B cell (primary cell): ENCODE data around the gene TSPOAP1. TPM values are rescaled to one million over a fixed set of nuclear protein-coding genes. Genes with fewer than 3 reads are reported as not detected.

ENCODE experiments used
- ATAC-seq: fragments of 200-7000 bp; cut with Tn5 transposase; one replicate; pipeline ENCODE4 v1.10.0; 2021; ENCODE audit warnings: low read depth, mild to moderate bottlenecking, moderate number of reproducible peaks, moderate library complexity
- CTCF ChIA-PET: fragments of 350-600 bp; sonication (Branson Sonifier 250); formaldehyde crosslinking; loops from one replicate; lab custom pipeline; 2021; ENCODE audit warnings: antibody characterized with exemption, inconsistent platforms; lab: Charles Lee
- POLR2A ChIA-PET: fragments of 350-600 bp; sonication (Branson Sonifier 250); formaldehyde crosslinking; loops from one replicate; lab custom pipeline; 2021; ENCODE audit warnings: antibody characterized with exemption; lab: Charles Lee
- DNase-seq: peaks from one replicate; pipeline ENCODE4 v3.0.0; 2013
- H2AFZ ChIP-seq: 2 replicates; pipeline ENCODE4 v1.6.1; 2012; ENCODE audit warnings: mild to moderate bottlenecking, low read depth, low read length; ENCODE audit not compliant: insufficient read depth, poor library complexity, severe bottlenecking
- H3K27ac ChIP-seq, 2 donors: 1 replicate in 1 of 2; 2 replicates in 1 of 2; pipeline ENCODE4 v1.5.1; 2012 to 2013; ENCODE audit warnings: low read length in 2 of 2, mild to moderate bottlenecking in 2 of 2, moderate library complexity in 1 of 2
- H3K27me3 ChIP-seq, 4 experiments: fragments of 200-600 bp in 1 of 4; sonication (generic) in 1 of 4; replicated peaks in 1 of 4; 1 replicate in 2 of 4; 2 replicates in 2 of 4; pipeline versions ENCODE4 v1.6.1 to v1.7.0; 2013 to 2016; ENCODE audit warnings: low read length in 3 of 4, mild to moderate bottlenecking in 2 of 4, mixed read lengths in 1 of 4, moderate library complexity in 1 of 4; ENCODE audit not compliant: insufficient read depth in 4 of 4, control insufficient read depth in 3 of 4; ENCODE audit errors: control extremely low read depth in 1 of 4
- H3K36me3 ChIP-seq, 2 experiments: replicated peaks in 1 of 2; 1 replicate in 1 of 2; 2 replicates in 1 of 2; pipeline versions ENCODE4 v1.6.1 to v1.7.1; 2013; ENCODE audit warnings: low read length in 1 of 2; ENCODE audit not compliant: insufficient read depth in 2 of 2, control insufficient read depth in 1 of 2; ENCODE audit errors: control extremely low read depth in 1 of 2, extremely low read depth in 1 of 2
- H3K4me1 ChIP-seq, 2 donors: fragments of 200-600 bp in 1 of 2; sonication (generic) in 1 of 2; 1 replicate in 1 of 2; 2 replicates in 1 of 2; pipeline versions ENCODE4 v1.5.1 to v1.6.1; 2013 to 2017; ENCODE audit warnings: low read length in 2 of 2; ENCODE audit not compliant: control insufficient read depth in 2 of 2, insufficient read depth in 2 of 2
- H3K4me2 ChIP-seq: replicated peaks from 2 replicates; pipeline ENCODE3; 2012; ENCODE audit warnings: mild to moderate bottlenecking, low read depth, low read length; ENCODE audit not compliant: poor library complexity, severe bottlenecking
- H3K4me3 ChIP-seq, 5 experiments: fragments of 200-600 bp in 1 of 5; sonication (generic) in 1 of 5; 1 replicate in 3 of 5; 2 replicates in 2 of 5; pipeline versions ENCODE4 v1.5.1 to v1.7.0; 2011 to 2016; ENCODE audit warnings: low read length in 4 of 5, mild to moderate bottlenecking in 4 of 5, low read depth in 2 of 5, control low read depth in 1 of 5, moderate library complexity in 1 of 5; ENCODE audit not compliant: insufficient read depth in 1 of 5; ENCODE audit errors: control extremely low read depth in 1 of 5, extremely low read depth in 1 of 5
- H3K79me2 ChIP-seq: fragments of 200-600 bp; sonication (generic); one replicate; pipeline ENCODE4 v1.6.0; 2016; ENCODE audit warnings: low read length; ENCODE audit not compliant: control insufficient read depth, insufficient read depth
- H3K9ac ChIP-seq: fragments of 200-600 bp; sonication (generic); 2 replicates; pipeline ENCODE4 v1.6.1; 2017; ENCODE audit warnings: mild to moderate bottlenecking, low read length, moderate library complexity
- H3K9me3 ChIP-seq, 3 donors: one replicate each; pipeline versions ENCODE4 v1.6.1 to v1.7.1; 2013; ENCODE audit warnings: low read length in 2 of 3; ENCODE audit not compliant: control insufficient read depth in 2 of 3, insufficient read depth in 1 of 3; ENCODE audit errors: control extremely low read depth in 1 of 3
- H4K20me1 ChIP-seq: 2 replicates; pipeline ENCODE4 v1.6.0; 2012; ENCODE audit warnings: mild to moderate bottlenecking, low read length; ENCODE audit not compliant: insufficient read depth, control insufficient read depth, poor library complexity, severe bottlenecking
- H3K27ac Mint-ChIP-seq: one replicate; pipeline ENCODE4 v1.8.0; 2021; ENCODE audit warnings: mixed read lengths
- H3K27me3 Mint-ChIP-seq: one replicate; pipeline ENCODE4 v1.8.0; 2021; ENCODE audit warnings: mixed read lengths
- H3K4me1 Mint-ChIP-seq: one replicate; pipeline ENCODE4 v1.8.0; 2021; ENCODE audit warnings: mixed read lengths
- H3K4me3 Mint-ChIP-seq: one replicate; pipeline ENCODE4 v1.8.0; 2021; ENCODE audit warnings: mixed read lengths
- H3K9me3 Mint-ChIP-seq: one replicate; pipeline ENCODE4 v1.8.0; 2022; ENCODE audit warnings: mixed read lengths; ENCODE audit not compliant: insufficient read depth
- CTCF ChIP-seq: fragments of 200-600 bp; IDR thresholded peaks from one replicate; pipeline ENCODE4 v1.8.0; 2022; ENCODE audit warnings: antibody characterized with exemption, mild to moderate bottlenecking
- EZH2 ChIP-seq: IDR thresholded peaks from 2 replicates; pipeline ENCODE4 v1.6.1; 2012; ENCODE audit warnings: borderline replicate concordance, low read depth, mild to moderate bottlenecking, moderate library complexity, low read length; ENCODE audit not compliant: insufficient read depth, poor library complexity, severe bottlenecking
- WGBS: methylation state at CpG from one replicate; pipeline ENCODE4 v1.1.5; 2013; ENCODE audit warnings: missing lambda C conversion rate; ENCODE audit not compliant: insufficient coverage; 5-methylcytosine and 5-hydroxymethylcytosine counted together
- intact Hi-C: fragments of 100-400 bp; cut with micrococcal nuclease; formaldehyde crosslinking; loops from one replicate; pipeline ENCODE4 v1.10.0; 2022
- polyA plus RNA-seq: library from polyadenylated mRNA; depleted of rRNA; stranded (reverse); fragments of >200 nt; gene quantifications from 2 replicates; pipeline ENCODE4 v1.2.3, GENCODE V29; 2012
- total RNA-seq, 2 donors: library from RNA; stranded (reverse); fragments of 120-200 nt in 1 of 2; gene quantifications; 1 replicate in 1 of 2; 2 replicates in 1 of 2; pipeline versions ENCODE4 v1.2.3 to v1.2.4, GENCODE V29; 2013 to 2022

TSPOAP1 gene
- total and polyA plus RNA-seq, 2 donors (not counting 1 experiment from before 2014, with no cell fraction given), result 10.8 to 30.7 TPM

GRCh38 chr17:58335061-58335731 is 6.6 kb upstream of the TSPOAP1 start:
- peak overlapping the region; percentile 53 to 100 (median 99) for H3K4me3 ChIP-seq
- H4K20me1 ChIP-seq, result peaks cover 22% of the 10 kb centered on the region
- ChIA-PET CTCF (interaction anchor here (1.0 to 13.7 kb wide), 3 partner anchors 10 to 82 kb away, joined by 4 to 587 read pairs (median 48); partner anchors contain the start of genes RNF43 and TSPOAP1), POLR2A (interaction anchor here (0.6 to 19.3 kb wide), 8 partner anchors 5 to 609 kb away, joined by 3 to 663 read pairs (median 10); partner anchors contain the start of genes RNF43, SUPT4H1 and TSPOAP1)
- no peaks in the 10 kb centered on the region for H3K27me3 ChIP-seq
- peak overlapping the region; percentile 99 to 100 for H3K27ac ChIP-seq
- peak overlapping the region; percentile 99 for H3K9ac ChIP-seq
- H3K9me3 Mint-ChIP-seq, result no peaks in the 10 kb centered on the region
- no peak for TF ChIP-seq EZH2
- no peak for TF ChIP-seq CTCF
- peaks cover under 1 to 21% of the 10 kb centered on the region in 2 experiments for H3K36me3 ChIP-seq
- H3K9me3 ChIP-seq, result no peaks in the 10 kb centered on the region
- DNase-seq, result peak; percentile 43
- peak overlapping the region; percentile 91 for H3K4me3 Mint-ChIP-seq
- H3K79me2 ChIP-seq, result peaks cover 92% of the 10 kb centered on the region
- H2AFZ ChIP-seq, result peak overlapping the region; percentile 26
- no peaks in the 10 kb centered on the region for H3K27me3 Mint-ChIP-seq
- peak overlapping the region; percentile 98 for H3K27ac Mint-ChIP-seq
- no peak for ATAC-seq
- intact Hi-C loops, result no loop called here
- H3K4me1 ChIP-seq, result peaks cover 59 to 78% of the 10 kb centered on the region in 2 donors
- H3K4me2 ChIP-seq, result peak overlapping the region; percentile 92
- peaks cover 71% of the 10 kb centered on the region for H3K4me1 Mint-ChIP-seq
- WGBS, result 12% methylated on average over 4 of the region's 10 CpGs

- Histone ChIP-seq H3K4me1 (peaks cover 54 to 74% of the 10 kb centered on the region in 2 donors), H3K27me3 (no peaks in the 10 kb centered on the region), H2AFZ (peak overlapping the region; percentile 26), H3K9ac (peak overlapping the region; percentile 99), H3K79me2 (peaks cover 87% of the 10 kb centered on the region), H3K4me3 (peak overlapping the region; percentile 4 to 100 (median 99)), H4K20me1 (peaks cover 27% of the 10 kb centered on the region), H3K36me3 (peaks cover 2 to 25% of the 10 kb centered on the region in 2 experiments), H3K9me3 (no peaks in the 10 kb centered on the region), H3K27ac (peak overlapping the region; percentile 99 to 100), H3K4me2 (peak overlapping the region; percentile 92)
- no peaks in the 10 kb centered on the region for H3K27me3 Mint-ChIP-seq
- ATAC-seq, result no peak
- H3K4me3 Mint-ChIP-seq, result peak overlapping the region; percentile 91
- intact Hi-C loops, result no loop called here
- peak overlapping the region; percentile 98 for H3K27ac Mint-ChIP-seq
- no peaks in the 10 kb centered on the region for H3K9me3 Mint-ChIP-seq
- POLR2A ChIA-PET, result interaction anchor here (0.6 to 19.3 kb wide), 5 partner anchors 7 to 609 kb away, joined by 3 to 663 read pairs (median 35); partner anchors contain the start of gene SUPT4H1
- 64% methylated on average over 3 of the region's 9 CpGs for WGBS
- DNase-seq, result peak; percentile 29
- TF ChIP-seq CTCF, result no peak
- no peak for TF ChIP-seq EZH2
- peaks cover 70% of the 10 kb centered on the region for H3K4me1 Mint-ChIP-seq
- CTCF ChIA-PET, result interaction anchor here (0.7 to 13.7 kb wide), 6 partner anchors 9 to 83 kb away, joined by 4 to 587 read pairs (median 40); partner anchors contain the start of genes RNF43, SUPT4H1 and TSPOAP1
These were observed 6.1 kb upstream of the TSPOAP1 start for GRCh38 chr17:58334661-58335060.
